Measurements from ENCODE around the gene GART.

GRCh38 chr21:33557447-33557846 is 15.5 kb upstream of the GART start:
- TF ChIP-seq EZH2 (IDR thresholded peaks at IDR 0.05; ENCODE audit: low read depth, low read length, severe bottlenecking) (no peak), CTCF (IDR thresholded peaks at IDR 0.05; ENCODE audit: control extremely low read depth in 1 of 3, insufficient read depth in 1 of 3, low read depth in 1 of 3, low read length in 3 of 3) (no peak), SIX5 (IDR thresholded peaks at IDR 0.05; ENCODE audit: low read depth, low read length) (no peak), CHD1 (IDR thresholded peaks at IDR 0.05; ENCODE audit: low read depth, low read length) (no peak), GABPA (IDR thresholded peaks at IDR 0.05; ENCODE audit: borderline replicate concordance, insufficient read depth, low read length) (no peak), ATF3 (IDR thresholded peaks at IDR 0.05; ENCODE audit: insufficient read depth, low read depth, low read length) (no peak), EP300 (IDR thresholded peaks at IDR 0.05; ENCODE audit: borderline replicate concordance in 1 of 2, low read depth in 2 of 2, low read length in 2 of 2) (no peak)
